ENCODE measurements around the gene TFDP1.

TFDP1 gene

GRCh38 chr13:113661509-113661908 is 77.0 kb downstream of the TFDP1 start:
- no peak for TF ChIP-seq CTCF (IDR thresholded peaks at IDR 0.05; ENCODE audit: control extremely low read depth, extremely low read depth, low read depth, missing control alignments)
- DNase-seq (ENCODE audit: extremely low spot score) = no peak
- ChIA-PET CTCF (interaction anchor here (1.2 to 1.4 kb wide), 2 partner anchors 16 to 63 kb away, joined by 3 to 6 read pairs; no protein-coding TSS in a partner anchor), POLR2A (no interaction called here)

- CTCF ChIA-PET = no interaction called here
- POLR2A ChIA-PET = no interaction called here
- no peak for DNase-seq (ENCODE audit: extremely low spot score)
- TF ChIP-seq CTCF (IDR thresholded peaks at IDR 0.05; ENCODE audit: control extremely low read depth, extremely low read depth, low read depth, missing control alignments) = no peak
Observed at GRCh38 chr13:113663934-113664333, 79.4 kb downstream of the TFDP1 start.

- TF ChIP-seq CTCF (IDR thresholded peaks at IDR 0.05; ENCODE audit: control extremely low read depth, extremely low read depth, low read depth, missing control alignments) = no peak
- CTCF ChIA-PET = no interaction called here
- POLR2A ChIA-PET = no interaction called here
- no peak for DNase-seq (ENCODE audit: extremely low spot score)
Observed at GRCh38 chr13:113664751-113665596, 80.4 kb downstream of the TFDP1 start.

- TF ChIP-seq CTCF (IDR thresholded peaks at IDR 0.05; ENCODE audit: control extremely low read depth, extremely low read depth, low read depth, missing control alignments) = no peak
- ChIA-PET CTCF (no interaction called here), POLR2A (no interaction called here)
- DNase-seq (ENCODE audit: extremely low spot score) = no peak
Observed at GRCh38 chr13:113665597-113666328, 81.2 kb downstream of the TFDP1 start.

GRCh38 chr13:113666329-113666670 is 81.7 kb downstream of the TFDP1 start:
- no peak for DNase-seq (ENCODE audit: extremely low spot score)
- POLR2A ChIA-PET = no interaction called here
- CTCF ChIA-PET = interaction anchor here (1.5 kb wide), 1 partner anchor 58 kb away, joined by 6 read pairs; no protein-coding TSS in a partner anchor
- TF ChIP-seq CTCF (IDR thresholded peaks at IDR 0.05; ENCODE audit: control extremely low read depth, extremely low read depth, low read depth, missing control alignments) = no peak

GRCh38 chr13:113666951-113667701 is 82.6 kb downstream of the TFDP1 start, which contains the start of gene GRK1:
Gene GRK1 (plus strand): TSS chr13:113667219. CDS start chr13:113667387, 168 bp downstream.
- POLR2A ChIA-PET = no interaction called here
- no peak for TF ChIP-seq CTCF (IDR thresholded peaks at IDR 0.05; ENCODE audit: control extremely low read depth, extremely low read depth, low read depth, missing control alignments)
- CTCF ChIA-PET = interaction anchor here (1.4 to 1.5 kb wide), 2 partner anchors 17 to 57 kb away, joined by 3 to 6 read pairs; no protein-coding TSS in a partner anchor
- DNase-seq (ENCODE audit: extremely low spot score) = no peak

Data from GM10248 (cell line).